Measurements from ENCODE around the gene VAV1. TPM values are rescaled to one million over a fixed set of nuclear protein-coding genes. Genes with fewer than 3 reads are reported as not detected.

Gene VAV1
- total RNA-seq, 1 experiment from 2014 or later, result not detected

DNA sequence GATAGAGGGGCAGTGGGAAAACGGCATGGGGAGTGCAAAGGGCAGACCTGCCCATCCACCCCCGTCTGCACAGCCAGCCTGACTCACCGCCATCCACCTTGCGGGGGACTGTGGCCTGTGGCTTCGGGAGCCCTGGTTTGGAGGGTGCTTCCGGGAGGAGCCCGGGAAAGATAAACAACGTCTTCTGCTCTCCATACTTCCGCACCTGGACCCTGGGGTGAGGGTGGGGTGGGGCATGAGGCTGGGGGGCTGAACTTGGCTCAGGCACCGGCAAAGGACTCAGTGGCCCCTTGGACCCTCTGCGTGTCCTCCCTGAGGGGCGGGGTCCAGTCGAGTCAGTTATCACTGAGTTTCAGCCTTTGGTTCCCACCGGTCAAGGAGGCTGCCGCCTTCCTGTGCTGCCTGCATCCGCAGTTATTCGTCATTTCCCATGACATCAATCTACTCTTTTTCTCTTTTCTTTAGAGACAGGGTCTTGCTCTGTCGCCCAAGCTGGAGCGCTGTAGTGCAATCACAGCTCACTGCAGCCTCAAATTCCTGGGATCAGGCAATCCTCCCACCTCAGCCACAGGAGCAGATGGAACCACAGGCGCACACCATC, 38.3 kb upstream of the VAV1 start:
- BruUV-seq (replicated peaks), result no TSS peak
- ChIA-PET CTCF (no interaction called here), POLR2A (interaction anchor here (0.6 kb wide), 1 partner anchor 341 kb away, joined by 3 read pairs; the partner anchor contains the start of gene GTF2F1)
- Histone ChIP-seq H3K4me1 (peaks cover 16% of the 10 kb centered on the region), H3K9me3 (no peaks in the 10 kb centered on the region), H3K4me3 (ENCODE audit: low read depth, low read length) (no peak overlapping the region), H3K27me3 (replicated peaks; ENCODE audit: control insufficient read depth, insufficient read depth, low read length) (no peaks in the 10 kb centered on the region), H3K36me3 (ENCODE audit: control insufficient read depth, insufficient read depth, low read length) (no peaks in the 10 kb centered on the region; the same call in 1 of the 2 replicates)
- peaks cover 17% of the 10 kb centered on the region for H3K4me1 Mint-ChIP-seq (ENCODE audit: low read depth, unreplicated experiment)
- no peaks in the 10 kb centered on the region for H3K27me3 Mint-ChIP-seq (ENCODE audit: insufficient read depth, unreplicated experiment)
- H3K27ac Mint-ChIP-seq (ENCODE audit: unreplicated experiment), result no peak overlapping the region
- peaks cover 39% of the 10 kb centered on the region for H3K36me3 Mint-ChIP-seq (ENCODE audit: insufficient read depth, unreplicated experiment)
- H3K4me3 Mint-ChIP-seq (ENCODE audit: unreplicated experiment), result no peak overlapping the region
- TF ChIP-seq, protein P1, sequence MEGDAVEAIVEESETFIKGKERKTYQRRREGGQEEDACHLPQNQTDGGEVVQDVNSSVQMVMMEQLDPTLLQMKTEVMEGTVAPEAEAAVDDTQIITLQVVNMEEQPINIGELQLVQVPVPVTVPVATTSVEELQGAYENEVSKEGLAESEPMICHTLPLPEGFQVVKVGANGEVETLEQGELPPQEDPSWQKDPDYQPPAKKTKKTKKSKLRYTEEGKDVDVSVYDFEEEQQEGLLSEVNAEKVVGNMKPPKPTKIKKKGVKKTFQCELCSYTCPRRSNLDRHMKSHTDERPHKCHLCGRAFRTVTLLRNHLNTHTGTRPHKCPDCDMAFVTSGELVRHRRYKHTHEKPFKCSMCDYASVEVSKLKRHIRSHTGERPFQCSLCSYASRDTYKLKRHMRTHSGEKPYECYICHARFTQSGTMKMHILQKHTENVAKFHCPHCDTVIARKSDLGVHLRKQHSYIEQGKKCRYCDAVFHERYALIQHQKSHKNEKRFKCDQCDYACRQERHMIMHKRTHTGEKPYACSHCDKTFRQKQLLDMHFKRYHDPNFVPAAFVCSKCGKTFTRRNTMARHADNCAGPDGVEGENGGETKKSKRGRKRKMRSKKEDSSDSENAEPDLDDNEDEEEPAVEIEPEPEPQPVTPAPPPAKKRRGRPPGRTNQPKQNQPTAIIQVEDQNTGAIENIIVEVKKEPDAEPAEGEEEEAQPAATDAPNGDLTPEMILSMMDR (IDR thresholded peaks at IDR 0.05; ENCODE audit: insufficient read depth in 1 of 2, low read depth in 1 of 2, low read length in 1 of 2, severe bottlenecking in 1 of 2, unreplicated experiment in 1 of 2), result no peak
- no peaks in the 10 kb centered on the region for H3K9me3 Mint-ChIP-seq (ENCODE audit: unreplicated experiment)
- intact Hi-C loops (cut with micrococcal nuclease; ENCODE audit: unreplicated experiment), result no loop called here
- DNase-seq, result no peak

DNA sequence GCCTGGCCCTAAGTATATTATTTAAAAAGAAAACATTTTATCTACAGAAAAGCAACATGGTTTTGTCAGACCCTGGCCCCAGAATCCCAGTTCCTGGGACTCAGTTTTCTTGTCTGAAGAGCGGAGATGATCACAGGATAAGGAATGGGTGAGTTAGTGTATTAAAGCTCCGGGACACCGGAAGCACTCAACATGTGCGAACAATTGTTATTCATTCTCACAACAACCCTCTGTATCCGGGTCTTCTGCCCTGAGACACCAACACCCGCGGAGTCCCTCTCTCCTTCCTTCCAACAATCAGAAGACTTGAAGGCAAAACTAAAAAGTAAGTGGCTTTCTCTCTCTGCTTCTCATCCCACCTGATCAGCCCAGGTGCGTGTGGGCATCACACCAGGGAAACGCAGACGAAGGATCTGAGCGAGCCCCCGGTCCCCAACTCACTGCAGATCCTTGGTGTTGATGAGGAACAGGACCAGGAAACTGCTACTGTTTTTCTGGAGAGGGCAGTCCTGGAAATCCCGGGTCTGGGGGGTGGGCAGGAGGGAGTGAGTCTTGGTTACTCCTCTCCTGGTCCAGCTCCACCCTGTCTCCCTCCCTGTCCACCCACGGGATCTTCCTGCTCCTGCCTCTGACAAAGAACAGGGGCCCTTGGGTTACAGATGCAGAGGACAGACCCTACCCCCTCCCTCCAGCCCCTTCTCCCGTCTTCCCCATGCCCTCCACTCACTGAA, 37.2 kb upstream of the VAV1 start:
- no peaks in the 10 kb centered on the region for H3K27me3 Mint-ChIP-seq (ENCODE audit: insufficient read depth, unreplicated experiment)
- H3K9me3 Mint-ChIP-seq (ENCODE audit: unreplicated experiment), result no peaks in the 10 kb centered on the region
- CTCF ChIA-PET, result interaction anchor here (1.5 to 1.7 kb wide), 2 partner anchors 17 to 219 kb away, joined by 6 to 11 read pairs; no protein-coding TSS in a partner anchor
- peaks cover 17% of the 10 kb centered on the region for H3K4me1 Mint-ChIP-seq (ENCODE audit: low read depth, unreplicated experiment)
- H3K27me3 ChIP-seq (replicated peaks; ENCODE audit: control insufficient read depth, insufficient read depth, low read length), result no peaks in the 10 kb centered on the region
- TF ChIP-seq, protein P1 (IDR thresholded peaks at IDR 0.05; ENCODE audit: insufficient read depth in 1 of 2, low read depth in 1 of 2, low read length in 1 of 2, severe bottlenecking in 1 of 2, unreplicated experiment in 1 of 2), result no peak
- DNase-seq, result no peak
- peak overlapping the region; percentile 81; the same call in 1 of the 2 replicates for H3K4me3 ChIP-seq (ENCODE audit: low read depth, low read length)
- no TSS peak for BruUV-seq (replicated peaks)
- H3K4me3 Mint-ChIP-seq (ENCODE audit: unreplicated experiment), result no peak overlapping the region
- no peaks in the 10 kb centered on the region for H3K9me3 ChIP-seq
- intact Hi-C loops (cut with micrococcal nuclease; ENCODE audit: unreplicated experiment), result no loop called here
- H3K36me3 ChIP-seq (ENCODE audit: control insufficient read depth, insufficient read depth, low read length), result no peaks in the 10 kb centered on the region; the same call in 1 of the 2 replicates
- peaks cover 41% of the 10 kb centered on the region for H3K36me3 Mint-ChIP-seq (ENCODE audit: insufficient read depth, unreplicated experiment)
- peaks cover 17% of the 10 kb centered on the region for H3K4me1 ChIP-seq
- POLR2A ChIA-PET, result interaction anchor here (1.7 kb wide), 1 partner anchor 17 kb away, joined by 4 read pairs; no protein-coding TSS in a partner anchor
- H3K27ac Mint-ChIP-seq (ENCODE audit: unreplicated experiment), result peak overlapping the region; percentile 99

DNA sequence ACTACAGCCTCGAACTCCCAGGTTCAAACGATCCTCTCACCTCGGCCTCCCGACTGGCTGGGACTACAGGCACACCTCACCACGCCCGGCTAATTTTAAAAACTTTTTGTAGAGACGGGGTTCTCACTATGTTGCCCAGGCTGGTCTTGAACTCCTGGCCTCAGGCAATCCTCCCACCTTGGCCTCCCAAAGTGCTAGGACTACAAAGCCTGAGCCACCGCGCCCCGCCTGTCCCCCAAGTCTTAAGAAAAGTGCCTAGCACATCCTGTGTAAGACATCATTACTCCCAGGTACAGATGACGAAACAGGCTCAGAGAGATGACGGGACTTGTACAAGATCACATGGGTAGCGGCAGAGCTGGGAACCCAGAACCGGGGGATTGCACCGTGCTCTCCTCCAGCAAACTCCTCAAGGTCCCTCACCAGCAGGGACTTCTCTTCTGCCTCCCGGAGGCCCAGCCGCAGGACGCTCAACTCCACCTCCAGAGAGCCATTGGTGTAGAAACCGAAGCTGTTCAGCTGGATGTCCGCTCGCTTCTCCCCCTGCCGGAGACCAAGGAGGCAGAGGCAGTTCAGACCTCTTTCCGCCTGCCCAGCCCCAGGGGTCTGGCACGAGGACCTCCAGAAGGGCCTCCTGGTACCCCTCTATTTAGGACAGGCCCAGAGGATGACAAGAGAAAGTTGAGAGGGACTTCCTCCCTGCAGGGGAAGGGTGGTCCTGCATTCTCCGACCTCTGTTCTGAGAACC, 36.2 kb upstream of the VAV1 start:
- POLR2A ChIA-PET, result interaction anchor here (1.7 kb wide), 1 partner anchor 16 kb away, joined by 4 read pairs; no protein-coding TSS in a partner anchor
- CTCF ChIA-PET, result interaction anchor here (1.1 to 1.7 kb wide), 3 partner anchors 16 to 220 kb away, joined by 6 to 11 read pairs (median 9); no protein-coding TSS in a partner anchor
- H3K9me3 Mint-ChIP-seq (ENCODE audit: unreplicated experiment), result no peaks in the 10 kb centered on the region
- no TSS peak for BruUV-seq (replicated peaks)
- no peaks in the 10 kb centered on the region for H3K27me3 Mint-ChIP-seq (ENCODE audit: insufficient read depth, unreplicated experiment)
- H3K4me3 Mint-ChIP-seq (ENCODE audit: unreplicated experiment), result peak overlapping the region; percentile 78
- H3K4me1 ChIP-seq, result peaks cover 20% of the 10 kb centered on the region
- peak overlapping the region; percentile 99 for H3K27ac Mint-ChIP-seq (ENCODE audit: unreplicated experiment)
- H3K9me3 ChIP-seq, result no peaks in the 10 kb centered on the region
- no peaks in the 10 kb centered on the region; the same call in 1 of the 2 replicates for H3K36me3 ChIP-seq (ENCODE audit: control insufficient read depth, insufficient read depth, low read length)
- peak overlapping the region; percentile 81 for H3K4me3 ChIP-seq (ENCODE audit: low read depth, low read length)
- peaks cover 51% of the 10 kb centered on the region for H3K36me3 Mint-ChIP-seq (ENCODE audit: insufficient read depth, unreplicated experiment)
- DNase-seq, result peak; percentile 84 to 88
- no peaks in the 10 kb centered on the region for H3K27me3 ChIP-seq (replicated peaks; ENCODE audit: control insufficient read depth, insufficient read depth, low read length)
- peaks cover 17% of the 10 kb centered on the region for H3K4me1 Mint-ChIP-seq (ENCODE audit: low read depth, unreplicated experiment)
- TF ChIP-seq, protein P1 (IDR thresholded peaks at IDR 0.05; ENCODE audit: insufficient read depth in 1 of 2, low read depth in 1 of 2, low read length in 1 of 2, severe bottlenecking in 1 of 2, unreplicated experiment in 1 of 2), result peak; percentile 52 to 72
- intact Hi-C loops (cut with micrococcal nuclease; ENCODE audit: unreplicated experiment), result loop anchor here (1.0 kb wide), 3 partner anchors 75 to 220 kb away; no protein-coding TSS in a partner anchor

Measured in Caco-2 (cell line).